ENCODE results near the gene TMEM184A.

DNA sequence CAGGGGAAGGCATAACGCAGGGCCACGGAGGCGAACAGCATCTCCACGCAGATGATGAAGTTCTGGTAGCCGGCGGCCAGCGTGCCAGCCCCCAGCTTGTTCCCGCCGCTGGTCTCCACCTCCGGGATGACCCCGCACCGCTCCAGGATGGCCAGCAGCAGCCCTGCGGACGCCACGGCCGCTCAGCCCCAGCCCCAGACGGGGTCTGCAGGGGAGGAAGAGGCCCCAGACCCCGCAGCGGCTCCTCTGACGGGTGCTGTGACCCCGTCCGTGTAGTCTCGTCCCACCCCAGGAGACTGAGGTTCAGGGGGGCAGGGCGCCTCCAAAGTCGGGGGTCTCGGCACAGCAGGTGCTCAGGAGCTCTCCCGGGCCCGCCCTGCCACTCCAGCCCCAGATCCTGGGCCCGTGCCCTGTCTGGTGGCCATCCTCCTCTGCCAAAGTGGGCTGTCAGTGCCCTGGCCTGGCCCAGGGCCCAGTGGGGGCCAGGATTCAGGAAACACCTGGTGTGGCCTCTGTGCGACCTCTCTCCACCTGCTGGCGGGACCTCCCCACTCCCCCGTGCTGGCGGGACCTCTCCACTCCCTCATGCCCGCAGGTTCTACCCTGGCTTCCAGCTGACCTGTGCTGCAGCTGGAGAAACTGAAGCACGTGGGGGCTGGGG lies 8.1 kb downstream of the TMEM184A start:
- TF ChIP-seq, protein P1, sequence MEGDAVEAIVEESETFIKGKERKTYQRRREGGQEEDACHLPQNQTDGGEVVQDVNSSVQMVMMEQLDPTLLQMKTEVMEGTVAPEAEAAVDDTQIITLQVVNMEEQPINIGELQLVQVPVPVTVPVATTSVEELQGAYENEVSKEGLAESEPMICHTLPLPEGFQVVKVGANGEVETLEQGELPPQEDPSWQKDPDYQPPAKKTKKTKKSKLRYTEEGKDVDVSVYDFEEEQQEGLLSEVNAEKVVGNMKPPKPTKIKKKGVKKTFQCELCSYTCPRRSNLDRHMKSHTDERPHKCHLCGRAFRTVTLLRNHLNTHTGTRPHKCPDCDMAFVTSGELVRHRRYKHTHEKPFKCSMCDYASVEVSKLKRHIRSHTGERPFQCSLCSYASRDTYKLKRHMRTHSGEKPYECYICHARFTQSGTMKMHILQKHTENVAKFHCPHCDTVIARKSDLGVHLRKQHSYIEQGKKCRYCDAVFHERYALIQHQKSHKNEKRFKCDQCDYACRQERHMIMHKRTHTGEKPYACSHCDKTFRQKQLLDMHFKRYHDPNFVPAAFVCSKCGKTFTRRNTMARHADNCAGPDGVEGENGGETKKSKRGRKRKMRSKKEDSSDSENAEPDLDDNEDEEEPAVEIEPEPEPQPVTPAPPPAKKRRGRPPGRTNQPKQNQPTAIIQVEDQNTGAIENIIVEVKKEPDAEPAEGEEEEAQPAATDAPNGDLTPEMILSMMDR (IDR thresholded peaks at IDR 0.05), result no peak
- no peak for TF ChIP-seq EP300 (IDR thresholded peaks at IDR 0.05)
